SK-N-SH treated with all-trans-retinoic acid at 6 μM for 48 hours (cell line): ENCODE data around the gene NAALADL2.

Experiments
- ATAC-seq: fragments of 200-7000 bp; cut with Tn5 transposase; 3 replicates; pipeline ENCODE4 v1.9.1; 2020; ENCODE audit warnings: mild to moderate bottlenecking, moderate library complexity
- ARNTL ChIP-seq: fragments of 450-650 bp; formaldehyde crosslinking; IDR thresholded peaks from 2 replicates; pipeline ENCODE4 v1.5.0; 2020; ENCODE audit warnings: low read depth, mild to moderate bottlenecking, moderate library complexity, borderline replicate concordance
- BACH2 ChIP-seq: fragments of 250-450 bp; sonication (Bioruptor Pico); IDR thresholded peaks from 2 replicates; pipeline ENCODE4 v1.9.0; 2021; ENCODE audit warnings: mild to moderate bottlenecking, borderline replicate concordance
- CREB5 ChIP-seq: fragments of 250-450 bp; sonication (Bioruptor Pico); IDR thresholded peaks from 2 replicates; pipeline ENCODE4 v1.5.1; 2020; ENCODE audit warnings: low read depth, mild to moderate bottlenecking, moderate library complexity
- CSDC2 ChIP-seq: fragments of 250-450 bp; sonication (Bioruptor Pico); IDR thresholded peaks from 2 replicates; pipeline ENCODE4 v1.5.0; 2020; ENCODE audit warnings: mild to moderate bottlenecking, moderate library complexity
- CSRNP3 ChIP-seq: fragments of 250-450 bp; sonication (Bioruptor Pico); IDR thresholded peaks from 2 replicates; pipeline ENCODE4 v1.5.1; 2021; ENCODE audit warnings: mild to moderate bottlenecking, moderate library complexity
- GLIS3 ChIP-seq: fragments of 250-450 bp; sonication (Bioruptor Pico); IDR thresholded peaks from 2 replicates; pipeline ENCODE4 v1.5.0; 2020; ENCODE audit warnings: mild to moderate bottlenecking, moderate library complexity
- OSR1 ChIP-seq: fragments of 250-450 bp; sonication (Bioruptor Pico); IDR thresholded peaks from 2 replicates; pipeline ENCODE4 v1.8.0; 2022; ENCODE audit warnings: moderate library complexity, mild to moderate bottlenecking, inconsistent platforms
- PPARA ChIP-seq: fragments of 250-450 bp; sonication (Bioruptor Pico); IDR thresholded peaks from 2 replicates; pipeline ENCODE4 v1.5.0; 2020; ENCODE audit warnings: mild to moderate bottlenecking, borderline replicate concordance
- SNAI2 ChIP-seq: fragments of 250-450 bp; sonication (Bioruptor Pico); IDR thresholded peaks from 2 replicates; pipeline ENCODE4 v1.5.0; 2020; ENCODE audit warnings: mild to moderate bottlenecking, moderate library complexity
- TCF4 ChIP-seq: fragments of 250-450 bp; sonication (Bioruptor Pico); IDR thresholded peaks from 2 replicates; pipeline ENCODE4 v1.8.0; 2021; ENCODE audit warnings: mild to moderate bottlenecking, moderate library complexity, borderline replicate concordance
- TOX ChIP-seq: fragments of 250-450 bp; sonication (Bioruptor Pico); IDR thresholded peaks from 2 replicates; pipeline ENCODE4 v1.8.0; 2021; ENCODE audit warnings: mild to moderate bottlenecking, moderate library complexity, borderline replicate concordance
- TSHZ2 ChIP-seq: fragments of 250-450 bp; sonication (Bioruptor Pico); IDR thresholded peaks from 2 replicates; pipeline ENCODE4 v1.5.0; 2020; ENCODE audit warnings: mild to moderate bottlenecking, moderate library complexity
- ZC3H10 ChIP-seq: fragments of 250-450 bp; sonication (Bioruptor Pico); IDR thresholded peaks from 2 replicates; pipeline ENCODE4 v1.5.1; 2021; ENCODE audit warnings: mild to moderate bottlenecking, moderate library complexity
- ZFP3 ChIP-seq: fragments of 250-450 bp; sonication (Bioruptor Pico); IDR thresholded peaks from 2 replicates; pipeline ENCODE4 v1.5.0; 2020; ENCODE audit warnings: mild to moderate bottlenecking, moderate library complexity
- ZFP30 ChIP-seq: fragments of 450-650 bp; formaldehyde crosslinking; IDR thresholded peaks from 2 replicates; pipeline ENCODE4 v1.5.0; 2022; ENCODE audit warnings: mild to moderate bottlenecking, moderate library complexity
- ZNF565 ChIP-seq: fragments of 450-650 bp; formaldehyde crosslinking; conservative IDR thresholded peaks from 2 replicates; pipeline ENCODE4 v1.5.0; 2020; ENCODE audit warnings: low read depth, mild to moderate bottlenecking, moderate library complexity
- ZNF70 ChIP-seq: fragments of 450-650 bp; formaldehyde crosslinking; IDR thresholded peaks from 2 replicates; pipeline ENCODE4 v1.5.0; 2020; ENCODE audit warnings: mild to moderate bottlenecking, moderate library complexity
- ZNF8 ChIP-seq: fragments of 450-650 bp; formaldehyde crosslinking; IDR thresholded peaks from 2 replicates; pipeline ENCODE4 v1.5.0; 2020; ENCODE audit warnings: mild to moderate bottlenecking, moderate library complexity
- TF ChIP-seq, protein P1 (sequence below): fragments of 250-450 bp; sonication (Bioruptor Pico); IDR thresholded peaks from 2 replicates; pipeline ENCODE4 v1.8.0; 2021; ENCODE audit warnings: low read depth, mild to moderate bottlenecking, moderate library complexity, borderline replicate concordance
- TF ChIP-seq, protein P2 (sequence below): fragments of 250-450 bp; sonication (Bioruptor Pico); IDR thresholded peaks from 2 replicates; pipeline ENCODE4 v1.8.0; 2020; ENCODE audit warnings: mild to moderate bottlenecking, moderate library complexity, borderline replicate concordance

The NAALADL2 gene

GRCh38 chr3:175477651-175478224, 618.6 kb downstream of the NAALADL2 start:
- no peak for TF ChIP-seq BACH2 (CRISPR knock-in tag)
- no peak for TF ChIP-seq TCF4 (CRISPR knock-in tag)
- no peak for TF ChIP-seq CSDC2 (CRISPR knock-in tag)
- TF ChIP-seq ZNF70 = no peak
- no peak for TF ChIP-seq ZFP30
- no peak for TF ChIP-seq GLIS3 (CRISPR knock-in tag)
- no peak for TF ChIP-seq ZFP3 (CRISPR knock-in tag)
- no peak for TF ChIP-seq OSR1 (CRISPR knock-in tag)
- no peak for TF ChIP-seq ZNF8 (CRISPR knock-in tag)
- TF ChIP-seq, protein P1, sequence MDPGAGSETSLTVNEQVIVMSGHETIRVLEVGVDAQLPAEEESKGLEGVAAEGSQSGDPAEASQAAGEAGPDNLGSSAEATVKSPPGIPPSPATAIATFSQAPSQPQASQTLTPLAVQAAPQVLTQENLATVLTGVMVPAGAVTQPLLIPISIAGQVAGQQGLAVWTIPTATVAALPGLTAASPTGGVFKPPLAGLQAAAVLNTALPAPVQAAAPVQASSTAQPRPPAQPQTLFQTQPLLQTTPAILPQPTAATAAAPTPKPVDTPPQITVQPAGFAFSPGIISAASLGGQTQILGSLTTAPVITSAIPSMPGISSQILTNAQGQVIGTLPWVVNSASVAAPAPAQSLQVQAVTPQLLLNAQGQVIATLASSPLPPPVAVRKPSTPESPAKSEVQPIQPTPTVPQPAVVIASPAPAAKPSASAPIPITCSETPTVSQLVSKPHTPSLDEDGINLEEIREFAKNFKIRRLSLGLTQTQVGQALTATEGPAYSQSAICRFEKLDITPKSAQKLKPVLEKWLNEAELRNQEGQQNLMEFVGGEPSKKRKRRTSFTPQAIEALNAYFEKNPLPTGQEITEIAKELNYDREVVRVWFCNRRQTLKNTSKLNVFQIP (CRISPR knock-in tag) = no peak
- no peak for TF ChIP-seq ZNF565 (CRISPR knock-in tag)
- TF ChIP-seq CREB5 (CRISPR knock-in tag) = no peak
- TF ChIP-seq PPARA (CRISPR knock-in tag) = no peak
- TF ChIP-seq TOX (CRISPR knock-in tag) = no peak
- TF ChIP-seq, protein P2, sequence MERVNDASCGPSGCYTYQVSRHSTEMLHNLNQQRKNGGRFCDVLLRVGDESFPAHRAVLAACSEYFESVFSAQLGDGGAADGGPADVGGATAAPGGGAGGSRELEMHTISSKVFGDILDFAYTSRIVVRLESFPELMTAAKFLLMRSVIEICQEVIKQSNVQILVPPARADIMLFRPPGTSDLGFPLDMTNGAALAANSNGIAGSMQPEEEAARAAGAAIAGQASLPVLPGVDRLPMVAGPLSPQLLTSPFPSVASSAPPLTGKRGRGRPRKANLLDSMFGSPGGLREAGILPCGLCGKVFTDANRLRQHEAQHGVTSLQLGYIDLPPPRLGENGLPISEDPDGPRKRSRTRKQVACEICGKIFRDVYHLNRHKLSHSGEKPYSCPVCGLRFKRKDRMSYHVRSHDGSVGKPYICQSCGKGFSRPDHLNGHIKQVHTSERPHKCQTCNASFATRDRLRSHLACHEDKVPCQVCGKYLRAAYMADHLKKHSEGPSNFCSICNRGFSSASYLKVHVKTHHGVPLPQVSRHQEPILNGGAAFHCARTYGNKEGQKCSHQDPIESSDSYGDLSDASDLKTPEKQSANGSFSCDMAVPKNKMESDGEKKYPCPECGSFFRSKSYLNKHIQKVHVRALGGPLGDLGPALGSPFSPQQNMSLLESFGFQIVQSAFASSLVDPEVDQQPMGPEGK (CRISPR knock-in tag) = no peak
- TF ChIP-seq SNAI2 (CRISPR knock-in tag) = no peak
- no peak for TF ChIP-seq CSRNP3 (CRISPR knock-in tag)
- no peak for TF ChIP-seq TSHZ2 (CRISPR knock-in tag)
- ATAC-seq = no peak

DNA sequence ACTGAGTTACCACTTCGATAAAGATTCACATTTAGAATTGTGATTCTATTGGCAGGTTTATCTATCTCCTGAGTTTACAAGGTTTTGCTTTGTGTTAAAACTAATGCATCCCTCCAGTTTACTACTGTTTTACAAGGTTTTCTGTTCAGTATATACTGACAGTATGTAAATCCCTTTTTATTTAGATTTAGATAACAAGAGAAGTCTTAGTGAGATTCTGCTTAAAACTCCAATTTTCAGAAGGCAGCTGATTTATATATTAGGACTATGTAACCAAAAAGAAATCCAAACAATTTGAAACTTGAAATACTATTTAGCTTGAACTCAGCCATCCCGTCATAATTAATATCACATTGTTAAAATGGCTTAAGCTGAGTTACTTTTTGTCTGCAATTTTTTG, 619.2 kb downstream of the NAALADL2 start:
- ATAC-seq = no peak
- no peak for TF ChIP-seq ARNTL (CRISPR knock-in tag)
- TF ChIP-seq ZC3H10 = no peak
- TF ChIP-seq CSRNP3 (CRISPR knock-in tag) = no peak
- TF ChIP-seq ZNF565 (CRISPR knock-in tag) = no peak
- no peak for TF ChIP-seq OSR1 (CRISPR knock-in tag)
